ENCODE data around the gene LIFR.

LIFR gene

GRCh38 chr5:38543886-38544285 is 12.6 kb downstream of the LIFR start:
- no peak overlapping the region for H3K4me3 Mint-ChIP-seq

GRCh38 chr5:38543074-38543473 is 13.4 kb downstream of the LIFR start:
- Mint-ChIP-seq H3K27me3 (peaks cover 15% of the 10 kb centered on the region), H3K4me1 (no peaks in the 10 kb centered on the region)

More at GRCh38 chr5:38543886-38544285, 12.6 kb downstream of the LIFR start:
- no peak overlapping the region for H3K27ac Mint-ChIP-seq
- H3K36me3 Mint-ChIP-seq = no peaks in the 10 kb centered on the region
- H3K4me1 Mint-ChIP-seq = no peaks in the 10 kb centered on the region
- no peaks in the 10 kb centered on the region for H3K9me3 Mint-ChIP-seq
- H3K27me3 Mint-ChIP-seq = peaks cover 13% of the 10 kb centered on the region

DNA sequence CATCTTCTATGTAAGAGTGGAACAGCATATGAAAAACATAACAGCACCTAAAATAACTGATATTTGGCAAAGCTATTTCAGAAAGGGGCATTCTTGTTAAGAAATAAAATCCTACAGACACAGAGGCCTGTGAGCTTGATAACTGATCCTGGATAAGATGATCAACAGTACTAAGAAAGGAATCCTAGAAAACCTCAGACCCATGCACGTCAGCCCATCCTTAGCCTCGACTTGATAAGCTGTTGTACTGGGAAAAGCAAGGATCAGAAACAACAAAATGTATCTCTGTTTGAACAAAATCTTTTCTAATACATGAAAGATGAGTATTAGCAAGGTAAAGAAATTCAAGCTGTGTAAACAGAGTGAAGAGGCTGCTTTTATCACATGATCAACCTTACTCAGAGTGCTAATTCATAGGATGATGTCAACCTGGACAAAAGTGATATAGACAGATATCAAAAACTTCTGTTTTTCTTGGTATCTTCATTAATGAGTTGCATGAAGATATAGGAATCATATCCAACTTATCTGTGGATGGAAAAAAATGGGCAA is 15.2 kb downstream of the LIFR start:
- Mint-ChIP-seq H3K36me3 (no peaks in the 10 kb centered on the region), H3K4me1 (no peaks in the 10 kb centered on the region), H3K27ac (no peak overlapping the region), H3K9me3 (no peaks in the 10 kb centered on the region), H3K4me3 (no peak overlapping the region), H3K27me3 (peaks cover 17% of the 10 kb centered on the region)

More at GRCh38 chr5:38543074-38543473, 13.4 kb downstream of the LIFR start:
- H3K36me3 Mint-ChIP-seq = no peaks in the 10 kb centered on the region
- no peak overlapping the region for H3K4me3 Mint-ChIP-seq
- H3K27ac Mint-ChIP-seq = no peak overlapping the region
- no peaks in the 10 kb centered on the region for H3K9me3 Mint-ChIP-seq

DNA sequence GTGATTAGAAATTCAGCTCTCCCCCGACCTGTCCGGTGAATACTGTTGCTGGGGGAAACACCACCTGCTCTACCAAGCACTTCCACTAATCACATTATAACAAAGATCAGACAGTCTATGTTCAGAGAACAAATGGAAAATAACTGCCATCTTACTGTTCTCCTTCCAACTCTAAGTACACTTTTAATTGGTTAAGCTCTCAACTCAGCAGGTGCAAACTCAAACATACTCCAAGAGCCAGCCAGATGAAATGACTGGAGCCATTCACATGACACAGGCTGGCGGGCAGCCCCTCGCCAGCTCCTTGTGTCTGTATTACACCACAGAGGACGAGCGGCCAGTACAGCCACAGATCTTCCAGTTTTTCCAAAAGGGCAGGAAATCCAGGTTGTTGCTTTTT is 16.1 kb downstream of the LIFR start:
- Mint-ChIP-seq H3K9me3 (no peaks in the 10 kb centered on the region), H3K27me3 (peaks cover 17% of the 10 kb centered on the region), H3K4me1 (no peaks in the 10 kb centered on the region), H3K4me3 (no peak overlapping the region), H3K36me3 (no peaks in the 10 kb centered on the region), H3K27ac (no peak overlapping the region)

DNA sequence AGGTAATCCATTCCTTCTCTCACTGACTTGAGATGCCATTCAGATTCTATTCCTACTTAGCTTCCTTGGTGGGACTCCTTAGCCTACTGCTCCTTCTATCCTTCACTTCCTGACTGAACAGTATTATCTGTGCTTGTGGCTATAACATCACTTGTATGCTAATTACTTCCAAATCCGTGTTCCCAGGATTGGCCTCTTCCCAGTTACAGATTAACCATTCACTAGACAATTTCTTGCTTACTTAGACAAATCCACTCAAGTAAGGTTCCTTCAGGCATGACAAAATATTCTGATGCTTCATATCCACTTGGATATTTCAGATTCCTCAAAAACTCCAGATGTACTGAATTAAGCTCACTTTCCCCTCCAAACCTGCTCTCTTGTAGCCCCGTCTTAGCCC is 18.3 kb downstream of the LIFR start:
- Mint-ChIP-seq H3K4me3 (no peak overlapping the region), H3K36me3 (no peaks in the 10 kb centered on the region), H3K9me3 (no peaks in the 10 kb centered on the region), H3K27ac (no peak overlapping the region), H3K27me3 (peaks cover 9% of the 10 kb centered on the region), H3K4me1 (no peaks in the 10 kb centered on the region)

DNA sequence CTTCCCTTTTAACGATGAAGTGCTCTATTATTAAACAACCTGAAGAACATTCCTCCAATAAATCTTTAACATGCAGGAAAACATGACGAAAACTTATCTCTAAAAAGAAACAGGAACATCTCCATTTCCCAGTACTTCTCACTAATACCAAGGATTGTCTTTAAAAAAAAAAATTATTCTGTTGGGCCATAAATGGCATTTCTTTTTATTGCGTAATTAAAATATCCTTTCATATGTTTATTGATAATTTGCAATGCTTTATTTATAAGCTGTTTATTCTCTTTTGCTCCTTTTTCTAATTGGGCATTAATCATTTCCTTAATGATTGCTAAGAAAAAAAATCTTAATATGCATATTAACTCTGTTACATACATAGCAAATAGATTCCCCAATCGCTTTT is 18.9 kb downstream of the LIFR start:
- Mint-ChIP-seq H3K4me1 (no peaks in the 10 kb centered on the region), H3K36me3 (no peaks in the 10 kb centered on the region), H3K9me3 (no peaks in the 10 kb centered on the region), H3K27ac (no peak overlapping the region), H3K27me3 (peaks cover 9% of the 10 kb centered on the region), H3K4me3 (no peak overlapping the region)

- H3K4me1 Mint-ChIP-seq = no peaks in the 10 kb centered on the region
- H3K27ac Mint-ChIP-seq = no peak overlapping the region
- H3K9me3 Mint-ChIP-seq = no peaks in the 10 kb centered on the region
- no peak overlapping the region for H3K4me3 Mint-ChIP-seq
- no peaks in the 10 kb centered on the region for H3K36me3 Mint-ChIP-seq
- H3K27me3 Mint-ChIP-seq = peaks cover 9% of the 10 kb centered on the region
Measured at GRCh38 chr5:38536968-38537367, 19.5 kb downstream of the LIFR start.

- H3K36me3 Mint-ChIP-seq = no peaks in the 10 kb centered on the region
- no peaks in the 10 kb centered on the region for H3K9me3 Mint-ChIP-seq
- no peaks in the 10 kb centered on the region for H3K4me1 Mint-ChIP-seq
- peaks cover 8% of the 10 kb centered on the region for H3K27me3 Mint-ChIP-seq
- H3K4me3 Mint-ChIP-seq = no peak overlapping the region
- H3K27ac Mint-ChIP-seq = no peak overlapping the region
Measured at GRCh38 chr5:38535845-38536244, 20.6 kb downstream of the LIFR start.

GRCh38 chr5:38535248-38535750 is 21.1 kb downstream of the LIFR start:
- Mint-ChIP-seq H3K4me1 (no peaks in the 10 kb centered on the region), H3K36me3 (no peaks in the 10 kb centered on the region), H3K27ac (no peak overlapping the region), H3K9me3 (no peaks in the 10 kb centered on the region), H3K27me3 (peaks cover 7% of the 10 kb centered on the region), H3K4me3 (no peak overlapping the region)

DNA sequence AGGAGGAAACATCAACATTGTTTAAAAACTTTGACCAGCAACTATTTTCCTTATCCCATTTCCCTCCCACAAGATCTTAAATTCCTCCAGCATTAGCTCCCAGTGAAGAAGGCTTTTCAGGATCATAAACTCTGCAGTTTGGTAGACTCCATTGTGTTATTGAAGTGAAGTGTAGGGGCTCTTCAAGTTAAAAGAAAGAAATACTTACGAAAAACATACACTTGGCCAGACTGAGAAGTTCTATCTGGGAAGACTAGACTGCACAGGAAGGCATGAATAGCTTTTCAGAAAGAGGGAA is 22.3 kb downstream of the LIFR start:
- no peak overlapping the region for H3K27ac Mint-ChIP-seq
- no peaks in the 10 kb centered on the region for H3K9me3 Mint-ChIP-seq
- no peaks in the 10 kb centered on the region for H3K36me3 Mint-ChIP-seq
- H3K27me3 Mint-ChIP-seq = peaks cover 5% of the 10 kb centered on the region
- H3K4me1 Mint-ChIP-seq = no peaks in the 10 kb centered on the region
- no peak overlapping the region for H3K4me3 Mint-ChIP-seq

DNA sequence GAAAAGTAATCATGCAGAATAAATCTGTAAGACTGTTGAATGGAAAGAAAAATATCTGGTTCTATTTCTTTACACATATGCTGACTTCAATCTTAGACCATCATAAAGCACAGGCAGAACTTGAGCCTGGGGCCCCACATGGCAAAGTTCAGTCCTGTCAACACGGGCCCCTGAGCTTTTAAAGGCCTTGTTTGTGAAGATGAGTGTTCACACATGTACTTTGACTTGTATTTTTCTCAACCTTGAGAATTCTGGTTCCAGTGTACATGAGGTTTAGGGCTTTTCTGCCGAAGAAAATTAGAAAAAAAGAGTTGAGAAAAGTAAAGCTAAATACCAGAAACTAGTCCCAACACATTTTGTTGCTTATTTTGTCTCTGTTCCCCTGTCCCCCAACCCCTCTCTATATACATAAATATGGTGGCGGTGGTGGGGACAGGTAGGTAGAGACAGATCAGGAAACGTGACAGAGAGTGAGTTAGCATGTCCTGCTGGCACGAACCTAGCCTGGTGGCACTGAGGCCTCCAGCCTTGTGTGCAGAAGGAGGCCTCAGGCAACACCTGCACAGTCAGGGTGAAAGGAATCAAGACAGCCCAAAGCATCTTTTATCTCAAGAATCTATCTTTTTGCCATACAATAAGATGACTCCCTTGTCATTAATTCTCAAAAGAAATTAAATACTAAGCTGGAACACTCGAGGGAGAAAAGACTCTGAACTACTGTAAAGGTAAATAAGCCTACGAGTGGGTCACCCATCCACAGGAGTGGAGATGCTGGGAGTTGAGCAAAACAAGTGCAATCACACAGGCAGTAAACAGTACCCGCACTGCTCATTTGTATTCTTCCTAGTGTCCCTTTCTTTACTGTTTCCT is 22.9 kb downstream of the LIFR start:
- Mint-ChIP-seq H3K27me3 (peaks cover 4% of the 10 kb centered on the region), H3K4me1 (no peaks in the 10 kb centered on the region), H3K9me3 (no peaks in the 10 kb centered on the region), H3K36me3 (no peaks in the 10 kb centered on the region), H3K27ac (no peak overlapping the region), H3K4me3 (no peak overlapping the region)

DNA sequence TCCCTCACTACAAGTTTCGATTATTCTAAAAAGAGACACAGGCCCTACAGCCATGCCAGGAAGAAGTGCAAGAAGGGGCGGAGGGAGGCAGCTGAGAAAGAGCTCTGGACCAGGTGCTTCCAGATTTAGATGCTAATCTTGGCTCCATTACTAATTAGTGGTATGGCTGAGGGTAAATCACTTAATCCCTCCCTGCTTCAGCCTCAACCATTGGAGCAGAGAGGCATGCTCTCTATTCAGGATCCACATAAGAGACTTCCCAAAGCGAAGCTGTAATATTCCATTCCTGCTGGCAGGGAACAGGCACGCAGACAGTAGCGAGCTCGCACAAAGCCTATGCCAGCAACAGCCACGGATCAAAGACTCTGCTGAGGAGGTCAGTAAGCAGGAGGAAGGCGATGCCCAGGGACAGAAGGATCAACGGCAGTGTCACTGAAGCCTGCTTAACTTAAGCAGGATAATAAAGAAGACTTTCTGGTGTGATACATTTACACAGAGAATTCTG is 24.2 kb downstream of the LIFR start:
- Mint-ChIP-seq H3K9me3 (no peaks in the 10 kb centered on the region), H3K36me3 (no peaks in the 10 kb centered on the region), H3K27me3 (peaks cover 6% of the 10 kb centered on the region), H3K27ac (no peak overlapping the region), H3K4me1 (no peaks in the 10 kb centered on the region), H3K4me3 (no peak overlapping the region)

GRCh38 chr5:38531518-38531917 is 24.9 kb downstream of the LIFR start:
- Mint-ChIP-seq H3K9me3 (no peaks in the 10 kb centered on the region), H3K4me1 (no peaks in the 10 kb centered on the region), H3K27me3 (peaks cover 10% of the 10 kb centered on the region), H3K4me3 (no peak overlapping the region), H3K27ac (no peak overlapping the region), H3K36me3 (no peaks in the 10 kb centered on the region)

DNA sequence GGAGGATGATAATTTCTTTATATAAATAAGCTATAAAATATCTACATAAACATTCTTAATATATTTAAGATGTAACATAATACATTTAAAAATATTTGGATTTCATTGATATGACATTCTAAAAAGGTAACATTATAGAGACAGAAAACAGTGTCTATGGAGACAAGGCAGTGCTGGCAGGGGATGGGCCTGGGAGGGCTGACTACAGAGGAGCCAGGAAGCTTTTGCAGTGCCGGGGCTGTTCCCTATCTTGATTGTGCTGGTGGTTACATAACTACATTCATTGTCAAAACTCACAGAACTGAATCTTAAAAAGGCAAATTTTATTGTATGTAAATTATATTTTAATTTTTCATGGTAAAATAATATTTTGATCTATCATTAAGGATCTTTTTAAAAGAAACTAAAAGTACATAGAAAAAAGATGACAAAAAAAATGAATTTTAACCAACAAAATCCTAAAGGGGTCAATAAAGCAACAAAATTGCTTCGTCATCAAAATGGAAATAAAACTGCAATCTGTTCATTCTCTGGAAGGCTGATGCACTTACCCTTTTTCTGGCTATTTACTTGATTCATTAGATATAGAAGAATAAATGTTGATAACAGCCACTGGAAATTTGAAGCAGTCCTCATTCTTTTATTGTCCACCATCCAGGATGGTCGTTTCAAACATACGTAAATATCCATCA is 26.3 kb downstream of the LIFR start:
- H3K36me3 Mint-ChIP-seq = no peaks in the 10 kb centered on the region
- peaks cover 13% of the 10 kb centered on the region for H3K27me3 Mint-ChIP-seq
- no peak overlapping the region for H3K4me3 Mint-ChIP-seq
- H3K9me3 Mint-ChIP-seq = no peaks in the 10 kb centered on the region
- H3K27ac Mint-ChIP-seq = no peak overlapping the region
- no peaks in the 10 kb centered on the region for H3K4me1 Mint-ChIP-seq

DNA sequence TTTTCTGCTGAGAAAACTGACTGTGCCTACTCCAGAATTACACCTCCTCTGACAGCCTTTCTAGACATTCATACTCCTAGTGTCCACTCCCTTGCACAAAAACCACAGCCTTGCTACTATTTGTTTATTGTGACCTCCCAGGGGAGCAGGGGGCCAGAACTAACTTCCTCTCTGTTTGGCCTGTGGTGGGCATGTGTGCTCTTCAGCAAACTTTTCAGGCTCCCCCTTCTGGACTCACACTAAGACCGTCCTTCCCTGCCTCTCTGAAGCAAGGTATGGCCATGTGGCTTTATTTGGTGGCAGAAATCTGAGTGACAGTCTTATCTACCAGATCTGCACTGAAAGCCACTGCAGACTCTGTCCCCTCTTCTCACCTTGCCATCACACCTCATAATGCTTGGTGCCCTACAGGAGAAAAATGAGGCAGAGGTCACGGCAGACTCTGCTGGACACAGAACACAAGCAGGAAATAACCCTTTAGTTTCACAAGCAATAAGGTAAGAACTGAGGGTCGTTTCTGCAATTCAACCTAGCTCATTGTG is 28.2 kb downstream of the LIFR start:
- Mint-ChIP-seq H3K27ac (no peak overlapping the region), H3K36me3 (no peaks in the 10 kb centered on the region), H3K4me3 (no peak overlapping the region), H3K9me3 (no peaks in the 10 kb centered on the region), H3K27me3 (peaks cover 27% of the 10 kb centered on the region), H3K4me1 (no peaks in the 10 kb centered on the region)

DNA sequence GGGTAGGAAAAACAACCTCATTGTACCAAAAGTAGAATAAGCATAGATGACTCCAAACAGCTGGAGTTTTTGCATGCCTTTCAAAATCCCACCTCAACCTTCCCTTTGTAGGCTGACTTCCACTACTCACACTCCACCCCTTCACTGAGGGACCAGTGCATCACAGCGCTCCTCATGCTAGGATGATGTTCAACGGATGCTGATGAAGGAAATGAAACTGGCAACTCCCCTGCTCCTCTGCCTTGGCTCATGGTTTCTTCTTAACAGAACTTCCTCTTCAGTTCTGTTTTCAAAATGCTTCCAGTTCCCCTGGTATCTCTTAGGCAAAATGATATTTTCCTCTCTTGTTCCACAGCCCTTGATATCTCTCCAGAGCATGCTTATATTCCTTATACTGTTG is 29.0 kb downstream of the LIFR start:
- peaks cover 28% of the 10 kb centered on the region for H3K27me3 Mint-ChIP-seq
- no peak overlapping the region for H3K27ac Mint-ChIP-seq
- H3K4me3 Mint-ChIP-seq = no peak overlapping the region
- no peaks in the 10 kb centered on the region for H3K4me1 Mint-ChIP-seq
- no peaks in the 10 kb centered on the region for H3K9me3 Mint-ChIP-seq
- H3K36me3 Mint-ChIP-seq = no peaks in the 10 kb centered on the region
